Upper lobe of left lung (tissue), 4 donors: ENCODE results near the gene PTPRS.

Source experiments
- CTCF ChIP-seq, 6 experiments: fragments of 450-650 bp in 4 of 6; fragments of 200-600 bp in 2 of 6; sonication (generic) in 2 of 6; IDR thresholded peaks; one replicate each; pipeline ENCODE4 v1.5.1; 2016 to 2019; ENCODE audit warnings: antibody characterized with exemption in 6 of 6
- EP300 ChIP-seq, 4 donors: sonication (generic); formaldehyde crosslinking; IDR thresholded peaks; one replicate each; pipeline ENCODE4 v1.5.1; 2017; ENCODE audit warnings: antibody characterized with exemption in 4 of 4, control low read depth in 2 of 4
- POLR2A ChIP-seq, 4 donors: fragments of 450-650 bp; IDR thresholded peaks; one replicate each; pipeline ENCODE4 v1.5.1; 2016 to 2017; ENCODE audit warnings: antibody characterized with exemption in 4 of 4, mild to moderate bottlenecking in 2 of 4
- POLR2AphosphoS5 ChIP-seq, 2 donors: sonication (generic); formaldehyde crosslinking; IDR thresholded peaks; one replicate each; pipeline ENCODE4 v1.5.1; 2017; ENCODE audit warnings: antibody characterized with exemption in 2 of 2

- no peak for TF ChIP-seq POLR2A (IDR thresholded peaks at IDR 0.05)
- no peak for TF ChIP-seq CTCF (IDR thresholded peaks at IDR 0.05)
- no peak for TF ChIP-seq POLR2AphosphoS5 (IDR thresholded peaks at IDR 0.05)
- TF ChIP-seq EP300 (IDR thresholded peaks at IDR 0.05): no peak
Measured at GRCh38 chr19:5304486-5304885, 36.1 kb downstream of the PTPRS start.
